A673 (cell line): Measurements from ENCODE around the gene LRRN2. TPM values are rescaled to one million over a fixed set of nuclear protein-coding genes. Genes with fewer than 3 reads are reported as not detected.

Experiments used
- BruUV-seq: library from RNA; stranded (reverse); fragments of 400-500 nt; replicated peaks from 2 replicates; lab custom pipeline; 2021; lab: Mats Ljungman, UMichigan
- CTCF ChIA-PET: fragments of 300-600 bp; sonication (Branson Sonifier 250); formaldehyde crosslinking; loops from one replicate; lab custom pipeline; 2022; ENCODE audit warnings: antibody characterized with exemption; lab: Charles Lee
- POLR2A ChIA-PET: fragments of 300-600 bp; sonication (Branson Sonifier 250); formaldehyde crosslinking; loops from one replicate; lab custom pipeline; 2022; ENCODE audit warnings: antibody characterized with exemption; ENCODE audit not compliant: low non-redundant PET; lab: Charles Lee
- DNase-seq: peaks from one replicate; pipeline ENCODE4 v3.0.0-alpha.2; 2015; ENCODE audit warnings: low spot score
- H3K27ac ChIP-seq: fragments of 200-600 bp; sonication (generic); 2 replicates; pipeline ENCODE4 v1.5.1; 2016; ENCODE audit warnings: mixed run types, low read depth, mild to moderate bottlenecking, mixed read lengths, antibody characterized with exemption, low read length; ENCODE audit not compliant: poor library complexity, severe bottlenecking
- H3K27me3 ChIP-seq: fragments of 200-600 bp; sonication (generic); replicated peaks from 2 replicates; pipeline ENCODE4 v1.6.1; 2017; ENCODE audit warnings: mixed run types, low read depth, mild to moderate bottlenecking, mixed read lengths, antibody characterized with exemption, low read length; ENCODE audit not compliant: insufficient read depth, poor library complexity
- H3K36me3 ChIP-seq: fragments of 200-600 bp; sonication (generic); 2 replicates; pipeline ENCODE4 v1.6.1; 2016; ENCODE audit warnings: mixed run types, mild to moderate bottlenecking, mixed read lengths, antibody characterized with exemption, low read length; ENCODE audit not compliant: insufficient read depth, poor library complexity, severe bottlenecking
- H3K4me1 ChIP-seq: fragments of 200-600 bp; sonication (generic); 2 replicates; pipeline ENCODE4 v1.6.1; 2017; ENCODE audit warnings: mixed run types, mild to moderate bottlenecking, mixed read lengths, antibody characterized with exemption, low read length; ENCODE audit not compliant: insufficient read depth, poor library complexity, severe bottlenecking
- H3K4me3 ChIP-seq: fragments of 200-600 bp; sonication (generic); 2 replicates; pipeline ENCODE4 v1.5.1; 2016; ENCODE audit warnings: low read depth, mixed run types, mild to moderate bottlenecking, mixed read lengths, low read length; ENCODE audit not compliant: poor library complexity, severe bottlenecking
- H3K9me3 ChIP-seq: fragments of 200-600 bp; sonication (generic); 2 replicates; pipeline ENCODE4 v1.6.1; 2016; ENCODE audit warnings: mixed run types, low read depth, mild to moderate bottlenecking, mixed read lengths, antibody characterized with exemption, low read length; ENCODE audit not compliant: poor library complexity, severe bottlenecking
- EZH2 ChIP-seq: fragments of 200-600 bp; sonication (generic); IDR thresholded peaks from 2 replicates; pipeline ENCODE4 v1.6.1; 2017; ENCODE audit warnings: borderline replicate concordance, low read depth, mild to moderate bottlenecking, mixed read lengths, antibody characterized with exemption, low read length; ENCODE audit not compliant: poor library complexity, severe bottlenecking
- intact Hi-C: fragments of 100-400 bp; cut with micrococcal nuclease; formaldehyde crosslinking; loops from one replicate; pipeline ENCODE4 v1.10.0; 2022; ENCODE audit not compliant: unreplicated experiment
- total RNA-seq: library from RNA; stranded (reverse); gene quantifications from 2 replicates; pipeline ENCODE4 v1.2.3, GENCODE V29; 2021
- TF ChIP-seq, protein P1 (sequence below): fragments of 300-800, 200-600 bp; sonication (generic); conservative IDR thresholded peaks from 2 replicates; pipeline ENCODE4 v1.5.1; 2017; ENCODE audit warnings: low read depth, mild to moderate bottlenecking, antibody characterized with exemption, low read length, moderate library complexity, mixed read lengths

The LRRN2 gene
- total RNA-seq, 1 experiment from 2014 or later: not detected

DNA sequence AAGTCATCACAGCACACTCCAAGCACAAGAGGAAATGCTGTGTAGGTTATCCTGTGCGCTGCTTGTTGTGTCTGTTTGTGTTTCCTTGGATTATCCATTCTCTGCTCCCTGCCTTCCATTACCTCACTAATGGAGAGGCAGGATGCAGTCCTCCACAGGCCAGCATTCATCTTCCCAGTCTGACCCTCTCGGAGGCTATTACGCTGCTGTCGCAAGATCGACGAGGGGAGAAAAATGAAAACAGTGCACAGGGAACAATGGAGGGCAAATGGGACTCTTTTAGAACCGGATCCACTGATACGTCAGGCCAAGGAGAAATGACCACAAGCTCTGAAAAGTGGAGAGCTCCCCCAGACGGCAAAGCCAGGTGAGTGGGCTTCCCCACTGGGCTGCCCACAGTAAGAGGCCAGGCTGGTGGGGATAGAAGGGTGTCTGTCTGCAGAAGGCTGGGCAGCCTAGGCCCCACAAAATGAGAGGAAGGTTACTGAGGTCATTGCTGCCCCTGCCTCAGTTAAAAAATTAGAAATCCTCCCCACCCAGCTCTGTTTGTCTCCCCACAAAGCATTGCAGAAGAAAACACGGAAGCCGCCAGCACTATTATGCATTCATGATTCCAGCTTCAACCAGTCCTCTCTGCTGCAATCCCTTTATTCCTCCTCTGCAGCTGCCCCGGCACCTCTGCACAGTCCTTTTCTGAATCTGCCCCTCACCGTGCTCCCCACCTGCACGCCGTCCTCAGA, 21.7 kb downstream of the LRRN2 start:
- no peak overlapping the region for H3K27ac ChIP-seq
- no TSS peak for BruUV-seq
- CTCF ChIA-PET: no interaction called here
- no peaks in the 10 kb centered on the region for H3K9me3 ChIP-seq
- H3K4me1 ChIP-seq: no peaks in the 10 kb centered on the region
- H3K27me3 ChIP-seq: no peaks in the 10 kb centered on the region
- no peak overlapping the region for H3K4me3 ChIP-seq
- intact Hi-C loops: no loop called here
- POLR2A ChIA-PET: interaction anchor here (0.7 kb wide), 1 partner anchor 40 kb away, joined by 3 read pairs; no protein-coding TSS in a partner anchor
- TF ChIP-seq EZH2: no peak
- TF ChIP-seq, protein P1, sequence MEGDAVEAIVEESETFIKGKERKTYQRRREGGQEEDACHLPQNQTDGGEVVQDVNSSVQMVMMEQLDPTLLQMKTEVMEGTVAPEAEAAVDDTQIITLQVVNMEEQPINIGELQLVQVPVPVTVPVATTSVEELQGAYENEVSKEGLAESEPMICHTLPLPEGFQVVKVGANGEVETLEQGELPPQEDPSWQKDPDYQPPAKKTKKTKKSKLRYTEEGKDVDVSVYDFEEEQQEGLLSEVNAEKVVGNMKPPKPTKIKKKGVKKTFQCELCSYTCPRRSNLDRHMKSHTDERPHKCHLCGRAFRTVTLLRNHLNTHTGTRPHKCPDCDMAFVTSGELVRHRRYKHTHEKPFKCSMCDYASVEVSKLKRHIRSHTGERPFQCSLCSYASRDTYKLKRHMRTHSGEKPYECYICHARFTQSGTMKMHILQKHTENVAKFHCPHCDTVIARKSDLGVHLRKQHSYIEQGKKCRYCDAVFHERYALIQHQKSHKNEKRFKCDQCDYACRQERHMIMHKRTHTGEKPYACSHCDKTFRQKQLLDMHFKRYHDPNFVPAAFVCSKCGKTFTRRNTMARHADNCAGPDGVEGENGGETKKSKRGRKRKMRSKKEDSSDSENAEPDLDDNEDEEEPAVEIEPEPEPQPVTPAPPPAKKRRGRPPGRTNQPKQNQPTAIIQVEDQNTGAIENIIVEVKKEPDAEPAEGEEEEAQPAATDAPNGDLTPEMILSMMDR: no peak
- DNase-seq: no peak
- H3K36me3 ChIP-seq: no peaks in the 10 kb centered on the region

DNA sequence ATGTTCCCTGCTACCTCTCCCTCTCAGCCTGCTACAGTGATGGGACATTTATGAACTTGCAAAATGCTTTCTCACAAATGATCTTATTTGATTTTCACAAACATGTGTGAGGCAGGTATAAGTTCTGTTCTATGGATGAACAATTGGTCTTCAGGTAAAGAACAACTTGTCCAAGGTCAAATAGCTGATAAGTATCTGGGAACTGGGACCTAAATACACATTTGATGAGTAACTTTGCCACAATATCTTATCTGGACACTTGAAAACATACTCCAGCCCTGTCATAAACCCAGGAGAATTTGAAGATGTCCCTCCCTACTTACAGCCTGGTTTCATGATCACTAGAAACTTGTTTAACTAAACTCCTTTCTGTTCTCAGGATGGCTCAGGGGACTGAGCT, 23.0 kb downstream of the LRRN2 start:
- ChIA-PET CTCF (interaction anchor here (0.6 kb wide), 1 partner anchor 168 kb away, joined by 8 read pairs; no protein-coding TSS in a partner anchor), POLR2A (no interaction called here)
- H3K36me3 ChIP-seq: no peaks in the 10 kb centered on the region
- BruUV-seq: no TSS peak
- DNase-seq: no peak
- H3K4me1 ChIP-seq: no peaks in the 10 kb centered on the region
- no peaks in the 10 kb centered on the region for H3K27me3 ChIP-seq
- intact Hi-C loops: no loop called here
- no peak for TF ChIP-seq EZH2
- TF ChIP-seq, protein P1: no peak
- no peak overlapping the region for H3K4me3 ChIP-seq
- H3K27ac ChIP-seq: no peak overlapping the region
- no peaks in the 10 kb centered on the region for H3K9me3 ChIP-seq

DNA sequence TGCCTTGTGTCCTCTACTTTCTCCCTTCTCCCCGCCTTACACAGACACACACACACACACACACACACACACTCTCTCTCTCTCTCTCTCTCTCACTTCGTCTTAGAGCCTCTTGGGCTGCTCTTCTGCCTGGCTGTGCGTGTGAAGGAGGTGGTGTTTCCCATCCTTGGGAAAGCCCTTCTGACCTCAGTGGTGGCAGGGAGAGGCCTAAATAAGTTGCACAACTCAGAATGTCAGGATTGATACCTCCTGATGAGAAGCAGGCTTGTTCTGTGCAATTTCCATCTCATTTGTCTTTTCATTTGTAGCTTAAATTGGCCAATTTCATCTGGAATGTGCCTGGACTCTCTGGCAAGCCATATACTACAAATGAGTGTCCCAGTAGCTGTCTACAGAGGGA, 25.0 kb downstream of the LRRN2 start:
- Histone ChIP-seq H3K9me3 (no peaks in the 10 kb centered on the region), H3K27me3 (no peaks in the 10 kb centered on the region), H3K4me3 (no peak overlapping the region), H3K4me1 (no peaks in the 10 kb centered on the region), H3K36me3 (no peaks in the 10 kb centered on the region), H3K27ac (no peak overlapping the region)
- no peak for DNase-seq
- POLR2A ChIA-PET: no interaction called here
- intact Hi-C loops: no loop called here
- CTCF ChIA-PET: no interaction called here
- TF ChIP-seq, protein P1: no peak
- no peak for TF ChIP-seq EZH2
- BruUV-seq: no TSS peak
